Right renal cortex interstitium (tissue), 3 donors: ENCODE data around the gene CALY. TPM values are rescaled to one million over a fixed set of nuclear protein-coding genes. Genes with fewer than 3 reads are reported as not detected.

Experiments used
- DNase-seq, 3 donors: peaks; one replicate each; pipeline ENCODE4 v3.0.0-alpha.2; 2013; ENCODE audit warnings: low read depth in 3 of 3, low spot score in 2 of 3
- polyA plus RNA-seq, 3 donors: library from polyadenylated mRNA; unstranded; fragments of 120-200 nt; gene quantifications; one replicate each; pipeline ENCODE4 v1.2.1, GENCODE V29; 2013; ENCODE audit not compliant: insufficient read length in 3 of 3

The CALY gene
- polyA plus RNA-seq, 3 donors, result not detected

GRCh38 chr10:133353202-133353959, 16.7 kb upstream of the CALY start:
- no peak for DNase-seq

GRCh38 chr10:133351408-133352318, 15.0 kb upstream of the CALY start:
- no peak for DNase-seq

- DNase-seq, result no peak
These were observed 14.2 kb upstream of the CALY start for GRCh38 chr10:133350950-133351329.

GRCh38 chr10:133350283-133350949, 13.7 kb upstream of the CALY start:
- no peak for DNase-seq

- no peak for DNase-seq
These were observed 12.9 kb upstream of the CALY start for GRCh38 chr10:133349577-133350011.

GRCh38 chr10:133349160-133349568, 12.5 kb upstream of the CALY start:
- no peak for DNase-seq

- no peak for DNase-seq
These were observed 11.2 kb upstream of the CALY start for GRCh38 chr10:133347710-133348517.

- DNase-seq, result no peak
These were observed 9.7 kb upstream of the CALY start for GRCh38 chr10:133346413-133346812.

- DNase-seq, result no peak
These were observed 7.5 kb upstream of the CALY start for GRCh38 chr10:133344236-133344635.

GRCh38 chr10:133343558-133343957, 6.9 kb upstream of the CALY start:
- DNase-seq, result no peak

GRCh38 chr10:133342942-133343341, 6.2 kb upstream of the CALY start:
- no peak for DNase-seq

- DNase-seq, result no peak
These were observed 5.3 kb upstream of the CALY start for GRCh38 chr10:133341983-133342382.

- no peak for DNase-seq
These were observed 3.1 kb upstream of the CALY start for GRCh38 chr10:133339708-133340380.

GRCh38 chr10:133338080-133339071, 1.7 kb upstream of the CALY start:
- no peak for DNase-seq

GRCh38 chr10:133337370-133337725, 652 bp upstream of the CALY start:
- DNase-seq, result no peak

GRCh38 chr10:133336118-133336576, 549 bp downstream of the CALY start:
- no peak for DNase-seq

GRCh38 chr10:133335246-133336117, 1.2 kb downstream of the CALY start:
- DNase-seq, result no peak
